IPS DF 6.9 (cell line): ENCODE measurements around the gene ACSM4.

Experiments
- DNase-seq: peaks from one replicate; pipeline ENCODE4 v3.0.0-alpha.2; 2013; ENCODE audit warnings: low read depth, low spot score
- H3K27ac ChIP-seq: one replicate; pipeline ENCODE4 v1.5.1; 2013; ENCODE audit warnings: low read length, control low read depth
- H3K27me3 ChIP-seq: 2 replicates; pipeline ENCODE4 v1.6.1; 2013; ENCODE audit warnings: mild to moderate bottlenecking, low read length; ENCODE audit not compliant: control insufficient read depth, insufficient read depth
- H3K36me3 ChIP-seq: 2 replicates; pipeline ENCODE4 v1.6.1; 2013; ENCODE audit warnings: low read length; ENCODE audit not compliant: control insufficient read depth, insufficient read depth
- H3K4me1 ChIP-seq: 2 replicates; pipeline ENCODE4 v1.6.1; 2013; ENCODE audit warnings: low read length; ENCODE audit not compliant: control insufficient read depth, insufficient read depth
- H3K4me3 ChIP-seq: 2 replicates; pipeline ENCODE4 v1.5.1; 2013; ENCODE audit warnings: mild to moderate bottlenecking, low read length
- H3K9me3 ChIP-seq: 2 replicates; pipeline ENCODE4 v1.6.1; 2013; ENCODE audit warnings: low read length, inconsistent platforms; ENCODE audit not compliant: control insufficient read depth, insufficient read depth
- WGBS: extraction: QIAGEN DNeasy Blood & Tissue Kit; methylation state at CpG from one replicate; pipeline ENCODE4 v1.1.7; 2013; ENCODE audit warnings: mixed read lengths, missing lambda C conversion rate; ENCODE audit not compliant: insufficient read length, insufficient coverage; 5-methylcytosine and 5-hydroxymethylcytosine counted together

ACSM4 gene

GRCh38 chr12:7292300-7292699, 11.6 kb upstream of the ACSM4 start:
- no peak for DNase-seq
- H3K27ac ChIP-seq = no peak overlapping the region
- no peaks in the 10 kb centered on the region; the same call in 1 of the 2 replicates for H3K4me1 ChIP-seq
- no peak overlapping the region for H3K4me3 ChIP-seq
- H3K27me3 ChIP-seq = no peaks in the 10 kb centered on the region
- no peaks in the 10 kb centered on the region for H3K36me3 ChIP-seq
- no CpG with 5 or more reads among the region's 2 CpGs for WGBS
- H3K9me3 ChIP-seq = no peaks in the 10 kb centered on the region; the same call in 1 of the 2 replicates

- no peaks in the 10 kb centered on the region; the same call in 1 of the 2 replicates for H3K4me1 ChIP-seq
- H3K4me3 ChIP-seq = no peak overlapping the region
- H3K9me3 ChIP-seq = no peaks in the 10 kb centered on the region; the same call in 1 of the 2 replicates
- no peak overlapping the region for H3K27ac ChIP-seq
- DNase-seq = no peak
- WGBS = no CpG with 5 or more reads among the region's 1 CpG
- H3K27me3 ChIP-seq = no peaks in the 10 kb centered on the region
- no peaks in the 10 kb centered on the region for H3K36me3 ChIP-seq
Observed at GRCh38 chr12:7293670-7294069, 10.2 kb upstream of the ACSM4 start.

- H3K36me3 ChIP-seq = no peaks in the 10 kb centered on the region
- no peak for DNase-seq
- no peaks in the 10 kb centered on the region; the same call in 1 of the 2 replicates for H3K9me3 ChIP-seq
- no peak overlapping the region for H3K27ac ChIP-seq
- no CpG with 5 or more reads among the region's 1 CpG for WGBS
- H3K27me3 ChIP-seq = no peaks in the 10 kb centered on the region
- H3K4me1 ChIP-seq = no peaks in the 10 kb centered on the region; the same call in 1 of the 2 replicates
- H3K4me3 ChIP-seq = no peak overlapping the region
Observed at GRCh38 chr12:7295529-7295928, 8.3 kb upstream of the ACSM4 start.

GRCh38 chr12:7297865-7298264, 6.0 kb upstream of the ACSM4 start:
- DNase-seq = no peak
- WGBS = no CpG with 5 or more reads among the region's 2 CpGs
- Histone ChIP-seq H3K27me3 (no peaks in the 10 kb centered on the region), H3K36me3 (no peaks in the 10 kb centered on the region), H3K4me3 (no peak overlapping the region), H3K9me3 (no peaks in the 10 kb centered on the region), H3K4me1 (peaks cover 2% of the 10 kb centered on the region; the same call in 1 of the 2 replicates), H3K27ac (no peak overlapping the region)

- no CpG with 5 or more reads among the region's 5 CpGs for WGBS
- peaks cover 2% of the 10 kb centered on the region; the same call in 1 of the 2 replicates for H3K4me1 ChIP-seq
- no peaks in the 10 kb centered on the region for H3K27me3 ChIP-seq
- H3K36me3 ChIP-seq = no peaks in the 10 kb centered on the region
- no peak overlapping the region for H3K27ac ChIP-seq
- no peaks in the 10 kb centered on the region for H3K9me3 ChIP-seq
- no peak for DNase-seq
- H3K4me3 ChIP-seq = no peak overlapping the region
Observed at GRCh38 chr12:7302266-7302986, 1.4 kb upstream of the ACSM4 start.

GRCh38 chr12:7303230-7303629, 642 bp upstream of the ACSM4 start:
- peaks cover 2% of the 10 kb centered on the region; the same call in 1 of the 2 replicates for H3K4me1 ChIP-seq
- no peaks in the 10 kb centered on the region for H3K9me3 ChIP-seq
- DNase-seq = no peak
- no peak overlapping the region for H3K4me3 ChIP-seq
- no peaks in the 10 kb centered on the region for H3K27me3 ChIP-seq
- no peak overlapping the region for H3K27ac ChIP-seq
- no peaks in the 10 kb centered on the region for H3K36me3 ChIP-seq
- no CpG with 5 or more reads among the region's 2 CpGs for WGBS

GRCh38 chr12:7304456-7304855, 584 bp downstream of the ACSM4 start:
- Histone ChIP-seq H3K4me3 (no peak overlapping the region), H3K27me3 (no peaks in the 10 kb centered on the region), H3K27ac (no peak overlapping the region), H3K36me3 (no peaks in the 10 kb centered on the region), H3K9me3 (no peaks in the 10 kb centered on the region), H3K4me1 (peaks cover 2% of the 10 kb centered on the region; the same call in 1 of the 2 replicates)
- no peak for DNase-seq
- WGBS = no CpG with 5 or more reads among the region's 5 CpGs

GRCh38 chr12:7310070-7310469, 6.2 kb downstream of the ACSM4 start:
- H3K27me3 ChIP-seq = no peaks in the 10 kb centered on the region
- no peaks in the 10 kb centered on the region for H3K4me1 ChIP-seq
- no peak for DNase-seq
- no peaks in the 10 kb centered on the region for H3K9me3 ChIP-seq
- no CpG with 5 or more reads among the region's 4 CpGs for WGBS
- no peaks in the 10 kb centered on the region for H3K36me3 ChIP-seq
- H3K4me3 ChIP-seq = no peak overlapping the region
- no peak overlapping the region for H3K27ac ChIP-seq

- no peaks in the 10 kb centered on the region for H3K4me1 ChIP-seq
- no peak for DNase-seq
- no CpG with 5 or more reads among the region's 2 CpGs for WGBS
- no peaks in the 10 kb centered on the region for H3K27me3 ChIP-seq
- H3K4me3 ChIP-seq = no peak overlapping the region
- no peaks in the 10 kb centered on the region for H3K36me3 ChIP-seq
- H3K27ac ChIP-seq = no peak overlapping the region
- H3K9me3 ChIP-seq = no peaks in the 10 kb centered on the region
Observed at GRCh38 chr12:7319930-7320329, 16.1 kb downstream of the ACSM4 start.

- DNase-seq = no peak
- Histone ChIP-seq H3K36me3 (no peaks in the 10 kb centered on the region), H3K4me1 (no peaks in the 10 kb centered on the region), H3K27me3 (no peaks in the 10 kb centered on the region), H3K4me3 (no peak overlapping the region), H3K9me3 (no peaks in the 10 kb centered on the region), H3K27ac (no peak overlapping the region)
- WGBS = no CpG with 5 or more reads among the region's 2 CpGs
Observed at GRCh38 chr12:7321624-7322023, 17.8 kb downstream of the ACSM4 start.

GRCh38 chr12:7322599-7322998, 18.7 kb downstream of the ACSM4 start:
- Histone ChIP-seq H3K4me3 (no peak overlapping the region), H3K27me3 (no peaks in the 10 kb centered on the region), H3K9me3 (no peaks in the 10 kb centered on the region), H3K4me1 (no peaks in the 10 kb centered on the region), H3K36me3 (no peaks in the 10 kb centered on the region), H3K27ac (no peak overlapping the region)
- no CpG with 5 or more reads among the region's 5 CpGs for WGBS
- DNase-seq = no peak
